KMS-11 (cell line): ENCODE measurements around the gene FN3K.
"Not testable (repeated sequence)": the region's sequence is repeated elsewhere in the genome, so short reads cannot be mapped to it uniquely, and the experiment has no call there.

Source experiments
- H2AFZ ChIP-seq: fragments of 200-600 bp; sonication (generic); 2 replicates; pipeline ENCODE4 v1.6.1; 2016; ENCODE audit warnings: antibody characterized with exemption, mixed run types, low read depth
- H3K27ac ChIP-seq: fragments of 200-600 bp; sonication (generic); 2 replicates; pipeline ENCODE4 v1.6.1; 2016; ENCODE audit warnings: mild to moderate bottlenecking, mixed run types
- H3K27me3 ChIP-seq: fragments of 200-600 bp; sonication (generic); 2 replicates; pipeline ENCODE4 v1.6.1; 2017; ENCODE audit warnings: mild to moderate bottlenecking, low read depth, mixed run types, moderate library complexity; ENCODE audit not compliant: insufficient read depth
- H3K36me3 ChIP-seq: fragments of 200-600 bp; sonication (generic); 2 replicates; pipeline ENCODE4 v1.6.1; 2017; ENCODE audit warnings: mild to moderate bottlenecking, mixed run types; ENCODE audit not compliant: insufficient read depth
- H3K4me1 ChIP-seq: fragments of 200-600 bp; sonication (generic); 2 replicates; pipeline ENCODE4 v1.6.1; 2016; ENCODE audit warnings: mild to moderate bottlenecking, low read depth, mixed run types; ENCODE audit not compliant: poor library complexity, severe bottlenecking
- H3K4me2 ChIP-seq: fragments of 200-600 bp; sonication (generic); 2 replicates; pipeline ENCODE4 v1.7.0; 2016; ENCODE audit warnings: mild to moderate bottlenecking, mixed run types
- H3K4me3 ChIP-seq: fragments of 200-600 bp; sonication (generic); IDR thresholded peaks from 2 replicates; pipeline ENCODE4 v1.6.1; 2017; ENCODE audit warnings: low read depth, low read length, mixed read lengths; ENCODE audit not compliant: insufficient read depth
- H3K79me2 ChIP-seq: fragments of 200-600 bp; sonication (generic); 2 replicates; pipeline ENCODE4 v1.6.1; 2016; ENCODE audit warnings: low read depth, mixed run types; ENCODE audit not compliant: insufficient read depth
- H3K9ac ChIP-seq: fragments of 200-600 bp; sonication (generic); 2 replicates; pipeline ENCODE4 v1.6.1; 2016; ENCODE audit warnings: mild to moderate bottlenecking, mixed run types
- H4K20me1 ChIP-seq: fragments of 200-600 bp; sonication (generic); 2 replicates; pipeline ENCODE4 v1.6.1; 2016; ENCODE audit warnings: mild to moderate bottlenecking, mixed run types; ENCODE audit not compliant: insufficient read depth
- TF ChIP-seq, protein P1 (sequence below): fragments of 200-600 bp; sonication (generic); conservative IDR thresholded peaks from 2 replicates; pipeline ENCODE4 v1.6.1; 2017; ENCODE audit warnings: low read depth, mild to moderate bottlenecking, antibody characterized with exemption, low read length, moderate library complexity, mixed read lengths

Gene FN3K

DNA sequence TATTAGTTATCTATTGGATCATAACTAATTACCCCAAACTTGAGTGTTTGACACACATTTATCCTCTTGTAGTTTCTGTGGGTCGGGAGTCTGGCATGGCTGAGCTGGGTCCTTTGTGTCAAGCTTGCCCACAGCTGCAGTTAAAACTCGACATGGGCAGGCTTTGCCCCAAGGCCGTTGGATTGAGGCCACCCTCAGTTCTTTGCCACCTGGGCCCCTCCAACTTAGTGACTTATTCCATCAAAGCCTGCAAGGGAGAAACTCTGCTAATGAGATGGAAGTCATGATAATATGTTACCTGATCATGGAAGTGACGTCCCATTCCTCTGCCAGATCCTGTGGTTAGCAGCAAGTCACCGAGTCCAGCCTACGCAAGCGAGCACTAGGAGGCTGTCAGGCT is 33.6 kb downstream of the FN3K start:
- H3K4me1 ChIP-seq: no peaks in the 10 kb centered on the region

DNA sequence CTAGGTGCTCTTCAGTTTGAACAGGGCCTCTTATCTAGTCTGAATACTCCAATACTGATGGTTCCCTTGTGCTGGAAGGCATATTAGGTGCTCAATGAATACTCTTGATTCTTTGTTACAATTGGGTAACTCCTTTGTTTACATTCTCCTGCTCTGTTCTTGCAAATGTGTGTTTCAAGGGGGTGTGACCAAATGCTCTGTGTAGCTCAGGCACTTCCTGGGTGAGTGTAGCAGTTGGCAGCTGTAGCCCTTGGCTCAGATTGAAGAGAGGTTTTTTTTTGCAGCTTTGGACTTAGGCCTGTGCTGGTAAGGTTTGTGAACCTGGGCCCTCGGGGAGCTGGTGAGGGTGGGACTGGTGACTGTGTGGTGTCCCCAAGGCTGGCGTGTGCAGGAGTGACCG is 36.6 kb downstream of the FN3K start:
- H3K79me2 ChIP-seq: no peaks in the 10 kb centered on the region
- H3K4me2 ChIP-seq: no peak overlapping the region
- H3K4me1 ChIP-seq: no peaks in the 10 kb centered on the region
- H3K9ac ChIP-seq: no peak overlapping the region
- H3K27ac ChIP-seq: no peak overlapping the region
- H3K27me3 ChIP-seq: no peaks in the 10 kb centered on the region
- H3K36me3 ChIP-seq: peaks cover 2% of the 10 kb centered on the region; the same call in 1 of the 2 replicates
- no peak overlapping the region for H2AFZ ChIP-seq
- H3K4me3 ChIP-seq: no peak overlapping the region
- TF ChIP-seq, protein P1, sequence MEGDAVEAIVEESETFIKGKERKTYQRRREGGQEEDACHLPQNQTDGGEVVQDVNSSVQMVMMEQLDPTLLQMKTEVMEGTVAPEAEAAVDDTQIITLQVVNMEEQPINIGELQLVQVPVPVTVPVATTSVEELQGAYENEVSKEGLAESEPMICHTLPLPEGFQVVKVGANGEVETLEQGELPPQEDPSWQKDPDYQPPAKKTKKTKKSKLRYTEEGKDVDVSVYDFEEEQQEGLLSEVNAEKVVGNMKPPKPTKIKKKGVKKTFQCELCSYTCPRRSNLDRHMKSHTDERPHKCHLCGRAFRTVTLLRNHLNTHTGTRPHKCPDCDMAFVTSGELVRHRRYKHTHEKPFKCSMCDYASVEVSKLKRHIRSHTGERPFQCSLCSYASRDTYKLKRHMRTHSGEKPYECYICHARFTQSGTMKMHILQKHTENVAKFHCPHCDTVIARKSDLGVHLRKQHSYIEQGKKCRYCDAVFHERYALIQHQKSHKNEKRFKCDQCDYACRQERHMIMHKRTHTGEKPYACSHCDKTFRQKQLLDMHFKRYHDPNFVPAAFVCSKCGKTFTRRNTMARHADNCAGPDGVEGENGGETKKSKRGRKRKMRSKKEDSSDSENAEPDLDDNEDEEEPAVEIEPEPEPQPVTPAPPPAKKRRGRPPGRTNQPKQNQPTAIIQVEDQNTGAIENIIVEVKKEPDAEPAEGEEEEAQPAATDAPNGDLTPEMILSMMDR: no peak
- no peaks in the 10 kb centered on the region for H4K20me1 ChIP-seq

More for the DNA sequence above, 33.6 kb downstream of the FN3K start:
- H2AFZ ChIP-seq: no peak overlapping the region
- no peak overlapping the region for H3K9ac ChIP-seq
- H3K27ac ChIP-seq: no peak overlapping the region
- peaks cover 2% of the 10 kb centered on the region; the same call in 1 of the 2 replicates for H3K36me3 ChIP-seq
- H3K79me2 ChIP-seq: no peaks in the 10 kb centered on the region
- no peak overlapping the region for H3K4me3 ChIP-seq
- no peak overlapping the region for H3K4me2 ChIP-seq
- TF ChIP-seq, protein P1: no peak
- no peaks in the 10 kb centered on the region for H3K27me3 ChIP-seq
- no peaks in the 10 kb centered on the region for H4K20me1 ChIP-seq

DNA sequence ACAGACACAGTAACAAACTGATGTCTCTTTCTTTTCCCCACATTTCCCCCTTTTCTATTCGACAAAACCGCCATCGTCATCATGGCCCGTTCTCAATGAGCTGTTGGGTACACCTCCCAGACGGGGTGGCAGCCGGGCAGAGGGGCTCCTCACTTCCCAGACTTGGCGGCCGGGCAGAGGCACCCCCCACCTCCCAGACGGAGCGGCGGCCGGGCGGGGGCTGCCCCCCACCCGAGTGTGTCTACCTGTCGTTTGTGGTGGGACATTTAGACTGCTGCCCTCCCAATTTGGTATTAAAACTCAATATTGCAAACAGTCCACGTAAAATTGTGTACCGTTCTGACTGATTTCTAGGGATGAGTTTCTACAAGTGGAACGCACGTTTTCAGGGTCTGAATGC is 39.0 kb downstream of the FN3K start:
- not testable (repeated sequence) for H3K27me3 ChIP-seq, H3K27ac ChIP-seq, H3K79me2 ChIP-seq, H3K4me1 ChIP-seq, H2AFZ ChIP-seq, H3K4me3 ChIP-seq, H4K20me1 ChIP-seq, H3K36me3 ChIP-seq, H3K9ac ChIP-seq, H3K4me2 ChIP-seq

DNA sequence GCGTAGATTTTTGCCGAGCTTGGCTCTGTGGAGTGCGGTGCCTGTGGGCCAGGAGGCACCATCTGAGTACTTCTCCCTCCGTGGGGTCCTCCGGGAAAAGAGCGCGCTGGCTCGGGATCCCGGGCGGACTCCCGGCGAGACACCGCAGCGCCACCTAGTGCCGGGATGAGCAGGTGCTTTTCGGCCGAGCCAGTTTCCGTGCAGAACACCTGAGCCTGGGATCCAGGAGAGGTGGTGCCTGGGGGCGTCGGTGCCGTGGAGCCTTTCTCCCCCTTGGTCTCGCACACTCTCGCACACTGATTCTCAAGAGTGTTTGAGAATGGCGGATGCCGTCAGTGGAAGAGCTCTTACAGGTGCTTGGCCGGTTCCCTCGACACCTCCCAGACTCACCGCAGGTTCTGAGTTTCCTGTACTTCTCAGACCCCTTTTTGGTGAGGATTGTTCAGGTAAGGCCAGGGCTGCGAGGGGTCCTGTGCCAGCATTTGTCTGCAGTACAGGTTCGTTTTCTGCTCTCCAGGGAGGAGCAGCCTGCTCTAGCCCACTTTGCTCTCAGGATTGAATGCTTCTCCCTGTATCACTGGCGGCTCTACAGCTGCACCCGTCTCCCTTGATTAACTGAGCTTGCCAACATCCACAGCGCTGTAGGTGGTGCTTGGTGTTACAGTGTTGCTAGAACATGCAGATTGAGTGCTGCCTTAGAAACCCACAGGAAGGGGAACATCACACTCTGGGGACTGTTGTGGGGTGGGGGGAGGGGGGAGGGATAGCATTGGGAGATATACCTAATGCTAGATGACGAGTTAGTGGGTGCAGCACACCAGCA is 39.8 kb downstream of the FN3K start:
- no peak overlapping the region for H3K4me3 ChIP-seq
- H3K36me3 ChIP-seq: no peaks in the 10 kb centered on the region
- H3K4me1 ChIP-seq: no peaks in the 10 kb centered on the region
- H4K20me1 ChIP-seq: no peaks in the 10 kb centered on the region
- H3K79me2 ChIP-seq: no peaks in the 10 kb centered on the region
- H3K4me2 ChIP-seq: no peak overlapping the region
- no peak overlapping the region for H2AFZ ChIP-seq
- no peak overlapping the region for H3K9ac ChIP-seq
- no peaks in the 10 kb centered on the region for H3K27me3 ChIP-seq
- TF ChIP-seq, protein P1: peak; percentile 68
- no peak overlapping the region for H3K27ac ChIP-seq

DNA sequence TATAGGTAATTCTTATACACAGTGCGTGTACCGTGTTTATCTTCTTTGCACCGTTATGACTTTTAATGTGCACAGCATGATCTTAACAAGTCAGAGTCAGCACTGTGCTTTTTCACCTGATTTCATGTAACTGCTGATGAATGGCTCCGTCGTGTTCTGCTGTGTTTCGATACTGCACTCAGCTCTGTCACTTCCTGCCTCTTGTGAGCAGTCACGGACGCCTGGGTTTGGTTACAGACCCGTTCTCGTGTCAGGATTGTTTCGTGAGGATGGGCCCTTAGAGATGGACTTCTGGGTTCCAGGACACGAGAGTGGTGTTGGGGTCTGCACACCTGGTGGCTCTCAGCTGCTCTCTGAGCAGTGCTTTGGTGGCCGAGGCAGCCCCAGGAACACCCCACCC is 41.0 kb downstream of the FN3K start:
- TF ChIP-seq, protein P1: no peak
- no peaks in the 10 kb centered on the region for H3K4me1 ChIP-seq
- no peaks in the 10 kb centered on the region for H4K20me1 ChIP-seq
- H3K9ac ChIP-seq: no peak overlapping the region
- H3K27ac ChIP-seq: no peak overlapping the region
- no peaks in the 10 kb centered on the region for H3K79me2 ChIP-seq
- no peak overlapping the region for H3K4me3 ChIP-seq
- H2AFZ ChIP-seq: no peak overlapping the region
- H3K27me3 ChIP-seq: no peaks in the 10 kb centered on the region
- H3K36me3 ChIP-seq: no peaks in the 10 kb centered on the region
- H3K4me2 ChIP-seq: no peak overlapping the region
